GM18508 (cell line): ENCODE results near the gene DLGAP4.

Source experiments
- ATAC-seq: cut with Tn5 transposase; IDR thresholded peaks from one replicate; pipeline ENCODE4 v1.9.1; 2021; ENCODE audit warnings: moderate number of reproducible peaks; ENCODE audit not compliant: insufficient read depth, unreplicated experiment

DLGAP4 gene

DNA sequence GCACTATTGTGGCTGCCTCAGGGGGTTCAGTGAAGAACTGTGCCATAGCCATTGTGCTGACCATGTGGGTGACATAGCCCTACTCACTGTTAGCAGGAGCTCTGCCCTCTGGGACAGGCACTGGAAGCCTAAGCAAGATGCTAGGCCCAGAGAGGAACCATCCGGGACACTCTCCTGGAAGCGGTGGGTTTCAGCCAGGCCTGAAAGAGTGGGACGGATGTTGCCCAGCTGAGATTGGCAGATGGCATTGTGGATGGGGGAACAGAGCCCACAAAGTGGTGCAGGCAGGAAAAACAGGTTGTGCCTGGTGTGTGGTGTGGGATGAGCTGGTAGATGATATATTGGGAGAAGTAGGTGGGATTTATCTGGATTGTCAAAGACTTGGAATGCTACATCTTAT lies 40.1 kb downstream of the DLGAP4 start:
- no peak for ATAC-seq

DNA sequence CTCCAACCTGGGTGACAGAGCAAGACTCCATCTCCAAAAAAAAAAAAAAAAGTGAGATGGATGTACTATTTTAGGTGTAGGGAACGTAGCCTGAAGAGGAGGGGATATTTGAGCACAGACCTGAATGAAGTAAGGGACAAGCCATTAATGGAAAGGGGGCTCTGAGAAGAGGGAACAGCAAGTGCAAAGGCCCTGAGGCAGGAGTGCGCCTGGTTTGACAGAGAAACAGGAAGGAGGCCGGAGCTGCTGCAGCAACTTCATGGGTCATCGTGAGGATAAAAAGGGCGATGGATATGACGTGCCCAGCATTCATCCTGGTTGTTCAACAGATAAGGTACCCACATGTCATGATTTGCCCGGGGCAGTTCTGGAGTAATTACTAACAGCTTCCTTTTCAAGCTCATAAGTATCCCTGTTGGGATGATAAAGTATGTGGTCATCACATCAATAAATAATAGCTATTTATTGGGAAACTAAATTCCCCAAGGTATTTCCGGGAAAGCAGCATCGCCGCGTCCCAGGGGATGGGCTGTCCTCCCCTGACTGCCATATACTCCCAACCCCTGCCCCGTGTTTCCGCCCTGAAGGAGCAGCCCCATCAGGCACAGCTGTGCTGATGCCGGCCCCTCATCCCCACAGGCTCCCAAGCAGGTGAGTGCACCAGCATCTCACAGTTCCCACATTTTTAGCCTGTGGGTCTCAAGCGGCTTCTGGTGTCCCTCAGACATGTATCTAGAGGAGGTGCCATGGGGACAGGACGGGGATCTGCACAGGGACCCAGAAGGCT lies 43.4 kb downstream of the DLGAP4 start:
- no peak for ATAC-seq

DNA sequence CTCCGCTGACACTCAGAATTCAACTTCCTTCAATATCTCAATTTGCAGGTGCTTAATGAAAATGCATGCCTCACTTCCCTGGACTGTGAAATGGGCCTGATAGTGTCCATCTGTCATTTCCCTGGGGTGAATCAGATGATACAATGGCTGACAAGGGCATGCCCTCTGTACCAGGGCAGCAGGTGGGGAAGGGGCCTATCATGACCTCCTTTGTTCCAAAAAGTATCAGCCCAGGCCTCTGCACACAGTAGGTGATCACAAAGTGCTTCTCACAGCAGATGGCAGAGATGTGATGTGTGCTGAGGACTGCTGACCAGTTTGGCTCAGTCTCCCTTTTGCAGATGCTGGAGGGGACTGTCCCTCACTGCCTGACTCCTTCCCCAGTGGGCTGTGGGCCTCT lies 44.3 kb downstream of the DLGAP4 start:
- no peak for ATAC-seq

DNA sequence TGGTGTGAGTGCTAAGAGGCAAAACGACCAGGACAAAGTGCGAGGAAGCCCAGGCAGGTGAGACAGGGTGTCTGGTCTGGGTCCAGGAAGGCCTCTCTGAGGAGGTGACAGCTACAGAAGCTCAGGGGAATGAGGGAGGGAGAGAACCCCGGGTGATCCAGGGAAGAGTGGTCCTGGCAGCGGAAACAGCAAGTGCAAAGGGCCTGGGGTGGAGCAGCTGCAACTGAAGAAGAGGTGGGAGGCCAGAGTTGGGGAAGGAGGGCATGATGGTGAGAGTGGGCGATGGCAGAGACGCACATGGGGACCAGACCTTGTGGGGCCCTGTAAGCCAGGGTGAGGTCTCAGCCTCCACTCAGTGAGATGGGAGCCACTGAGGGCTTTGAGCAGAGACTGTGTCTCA lies 45.8 kb downstream of the DLGAP4 start:
- no peak for ATAC-seq

DNA sequence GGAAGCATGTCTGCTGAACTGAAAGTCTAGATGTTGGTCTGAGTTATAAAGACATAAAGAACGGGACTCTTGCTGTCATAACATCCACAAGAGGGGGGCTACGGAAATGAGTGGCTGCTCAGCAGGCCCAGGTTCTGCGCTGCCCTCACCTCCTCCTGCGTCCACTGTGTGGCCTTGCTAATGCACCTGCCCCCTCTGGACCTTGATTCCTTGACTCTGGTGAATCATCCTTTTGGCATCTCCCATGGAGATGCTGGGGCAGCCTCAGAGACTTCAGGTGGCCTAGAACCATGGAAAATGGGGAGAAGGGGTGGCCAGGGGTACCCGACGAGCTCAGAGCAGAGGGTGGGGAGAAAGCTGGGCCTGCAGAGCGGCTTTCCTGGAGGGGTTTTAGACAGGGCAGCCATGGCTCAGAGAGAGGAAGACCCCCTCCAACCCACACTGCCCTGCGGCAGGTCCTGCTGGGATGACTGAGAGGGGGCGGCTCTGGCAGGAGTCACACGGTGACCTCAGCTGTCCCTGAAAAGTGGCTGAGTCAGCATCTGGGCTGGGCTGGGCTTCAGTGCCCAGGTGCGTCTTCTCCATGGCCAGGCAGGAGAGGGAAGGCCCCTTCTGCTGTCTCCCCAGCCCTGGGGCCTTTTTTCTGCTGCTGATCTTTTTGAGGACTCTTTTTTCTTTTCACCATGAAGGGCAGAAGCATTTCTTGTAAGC lies 46.9 kb downstream of the DLGAP4 start:
- no peak for ATAC-seq

DNA sequence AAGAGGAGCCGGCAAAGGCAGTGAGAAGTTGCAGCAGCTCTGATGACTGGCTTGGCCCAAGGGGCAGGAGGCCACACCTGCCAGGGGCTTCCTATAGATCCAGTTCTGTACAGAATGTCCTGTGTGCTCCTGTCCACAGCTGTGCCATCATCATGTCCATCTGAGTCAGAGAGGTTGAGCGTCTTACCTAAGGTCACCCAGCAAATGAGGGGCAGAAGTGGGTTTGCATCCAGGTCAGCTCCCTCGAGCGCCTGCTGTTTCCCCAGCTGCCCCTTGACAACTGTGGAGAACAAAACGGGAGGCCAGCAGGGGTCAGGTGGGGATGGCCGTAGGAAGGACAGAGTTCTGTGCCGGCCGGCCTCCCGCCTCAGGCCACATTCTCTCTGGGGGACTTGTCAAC lies 47.6 kb downstream of the DLGAP4 start:
- ATAC-seq: no peak

DNA sequence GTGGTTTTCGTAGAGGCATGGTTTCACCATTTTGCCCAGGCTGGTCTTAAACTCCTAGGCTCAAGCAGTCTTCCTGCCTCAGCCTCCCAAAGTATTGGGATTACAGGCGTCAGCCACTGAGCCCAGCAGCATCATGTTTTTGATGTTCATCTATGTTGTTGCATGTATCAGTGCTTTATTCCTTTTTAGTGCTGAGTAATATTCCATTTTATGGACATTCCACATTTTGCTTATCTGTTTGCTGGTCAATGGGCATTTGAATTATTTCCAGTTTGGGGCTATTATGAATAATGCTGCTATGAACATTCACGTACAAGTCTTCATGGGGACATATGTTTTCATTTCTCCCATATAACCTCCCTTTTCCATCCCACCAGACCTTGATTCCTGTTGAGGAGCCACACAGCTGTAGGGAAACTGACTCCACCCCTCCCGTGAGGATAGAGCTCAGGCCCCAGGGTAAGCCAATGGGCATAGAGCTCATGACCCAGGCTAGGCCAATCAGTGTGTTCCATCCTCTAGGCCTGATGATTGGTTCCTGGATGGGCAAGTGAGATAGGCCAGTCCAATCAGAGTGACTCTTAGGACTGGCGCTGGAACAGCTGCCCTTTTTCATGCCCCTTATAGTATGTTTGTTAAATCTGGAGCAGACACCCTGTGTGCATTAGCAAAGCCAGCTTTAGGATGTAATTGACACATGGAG lies 49.5 kb downstream of the DLGAP4 start:
- no peak for ATAC-seq

DNA sequence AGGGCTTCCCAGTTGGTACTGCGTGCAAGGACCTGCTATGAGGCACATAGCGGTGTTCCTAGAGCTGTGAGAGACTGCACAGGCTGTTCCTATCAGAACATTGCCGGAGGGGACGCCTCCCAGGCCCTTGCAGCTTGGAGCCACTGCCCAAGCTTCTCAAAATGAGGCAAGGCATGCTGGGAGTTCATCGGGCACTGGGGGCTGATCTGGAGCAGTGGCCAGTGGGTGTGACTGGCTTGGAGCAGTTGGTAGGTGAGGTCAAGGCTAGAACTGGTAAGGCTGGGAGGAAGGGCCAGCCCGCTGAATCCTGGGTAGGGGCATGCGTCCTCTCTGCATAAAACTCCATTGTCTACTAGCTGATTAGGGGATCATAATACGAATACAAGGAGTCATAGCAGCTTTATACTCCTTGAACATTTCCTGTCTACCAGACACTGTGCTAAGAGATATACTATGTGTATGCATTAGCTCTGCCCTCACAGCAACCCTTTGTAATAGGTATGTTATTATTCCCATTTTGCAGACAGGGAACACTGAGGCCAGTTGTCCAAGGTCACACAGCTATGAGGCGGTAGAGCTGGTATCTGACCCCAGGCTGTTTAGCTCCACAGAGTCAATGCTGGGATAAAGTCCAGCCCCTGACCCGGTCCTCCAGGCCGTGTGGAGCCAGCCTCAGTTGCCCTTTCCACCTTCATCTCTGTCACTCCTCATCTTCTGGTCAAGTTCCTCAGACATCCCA lies 53.7 kb downstream of the DLGAP4 start:
- ATAC-seq: no peak

DNA sequence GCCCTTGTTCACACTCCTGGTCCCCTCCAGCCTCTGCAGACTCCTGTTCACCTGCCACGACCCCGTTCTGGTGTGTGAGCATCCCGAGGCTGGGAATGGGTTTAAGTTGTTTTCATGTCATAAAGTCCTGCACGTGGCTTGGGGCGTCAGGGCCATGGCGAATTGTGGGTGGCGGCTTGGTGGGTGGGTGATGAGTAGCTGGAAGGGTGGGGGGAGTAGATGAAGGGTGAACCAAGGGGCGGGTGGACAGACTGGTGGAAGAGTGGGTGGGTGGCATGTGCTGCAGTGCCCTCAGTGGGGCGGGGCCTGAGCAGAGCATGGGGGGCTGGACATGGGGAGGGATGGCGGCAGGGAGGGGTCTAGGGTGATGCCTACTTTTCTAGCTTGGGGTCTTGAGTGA lies 54.3 kb downstream of the DLGAP4 start:
- ATAC-seq: no peak

DNA sequence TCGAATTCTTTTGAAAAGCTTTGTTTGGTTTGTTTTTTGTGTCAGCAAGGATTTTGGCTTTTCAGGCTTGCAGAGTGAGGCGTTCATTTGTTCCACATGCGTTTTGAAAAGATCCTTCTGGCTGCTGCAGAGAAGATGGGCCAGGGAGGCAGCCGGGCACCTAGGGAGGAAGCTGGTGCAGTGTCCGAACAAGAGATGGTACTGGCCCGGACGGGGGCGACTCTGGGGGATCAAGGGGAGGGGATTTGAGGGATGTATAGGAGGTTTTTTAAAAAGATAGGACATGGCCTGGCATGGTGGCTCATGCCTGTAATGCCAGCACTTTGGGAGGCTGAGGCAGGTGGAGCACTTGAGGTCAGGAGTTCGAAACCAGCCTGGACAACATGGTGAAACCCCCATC lies 55.3 kb downstream of the DLGAP4 start:
- ATAC-seq: no peak

DNA sequence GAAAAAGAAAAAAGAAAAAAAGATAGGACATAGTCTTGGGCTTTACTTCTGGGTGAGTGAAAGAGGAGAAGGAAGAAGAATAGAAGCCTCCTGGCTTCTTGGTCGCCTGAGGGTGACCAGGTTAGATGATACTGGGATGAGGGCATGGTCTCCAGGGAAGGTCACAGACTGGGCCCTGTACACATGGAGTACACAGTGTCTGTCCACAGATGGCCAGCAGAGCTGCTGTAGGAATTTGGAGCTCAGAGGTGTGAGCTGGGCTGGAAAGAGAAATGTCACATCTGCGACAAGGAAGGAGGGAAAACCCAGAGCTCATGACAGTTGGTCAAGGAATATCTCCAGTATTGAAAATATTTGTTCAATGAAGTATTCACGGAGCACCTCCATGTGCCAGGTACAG lies 56.1 kb downstream of the DLGAP4 start:
- no peak for ATAC-seq

DNA sequence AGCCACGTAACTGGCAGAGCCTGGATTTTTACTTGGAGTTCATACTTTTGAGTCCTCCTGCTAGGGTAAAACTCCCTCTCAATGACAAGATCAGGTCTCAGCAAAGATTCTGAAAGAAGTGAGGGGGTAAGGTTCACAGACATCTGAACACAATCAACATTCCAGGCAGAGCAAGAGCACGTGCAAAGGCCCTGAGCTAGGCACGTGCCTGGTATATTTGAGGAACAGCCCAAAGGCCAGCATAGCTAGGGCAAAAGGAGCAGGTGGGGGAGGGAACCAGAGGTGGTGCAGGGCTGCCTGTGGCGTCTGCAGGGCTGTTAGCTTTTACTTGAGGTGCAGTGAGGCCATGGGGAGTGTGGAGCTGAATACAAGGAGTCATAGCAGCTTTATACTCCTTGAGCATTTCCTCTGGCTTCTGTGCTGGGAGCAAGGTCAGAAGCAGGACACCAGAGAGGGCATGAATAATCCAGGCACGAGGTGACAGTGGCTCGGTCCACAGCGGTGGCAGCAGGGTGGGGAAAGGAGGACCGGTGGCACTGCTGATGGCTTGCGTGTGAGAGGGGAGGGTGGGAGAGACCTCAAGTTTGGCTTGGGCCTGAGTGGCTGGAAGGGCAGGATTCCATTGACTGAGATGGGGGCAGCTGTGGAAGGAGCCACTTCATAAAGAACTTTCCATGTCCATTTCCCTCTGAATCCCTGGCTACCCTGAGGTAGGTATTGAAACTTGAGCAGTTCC lies 57.0 kb downstream of the DLGAP4 start:
- ATAC-seq: no peak

DNA sequence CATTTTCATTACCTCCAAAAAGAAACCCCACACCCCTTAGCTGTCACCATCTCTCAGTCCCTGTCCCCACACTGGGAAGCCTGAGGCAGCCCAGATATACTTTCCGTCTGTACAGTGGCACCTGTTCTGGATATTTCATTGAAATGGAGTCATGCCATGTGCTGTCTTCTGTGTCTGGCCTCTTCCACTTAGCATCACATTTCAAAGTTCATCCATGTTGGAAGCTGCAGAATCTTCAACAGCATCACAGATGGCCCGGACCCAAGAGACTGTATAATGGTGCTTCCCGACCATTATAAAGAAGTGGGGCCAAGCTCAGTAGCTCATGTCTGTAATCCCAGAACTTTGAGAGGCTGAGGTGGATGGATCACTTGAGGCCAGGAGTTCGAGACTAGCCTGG lies 58.4 kb downstream of the DLGAP4 start:
- ATAC-seq: no peak

DNA sequence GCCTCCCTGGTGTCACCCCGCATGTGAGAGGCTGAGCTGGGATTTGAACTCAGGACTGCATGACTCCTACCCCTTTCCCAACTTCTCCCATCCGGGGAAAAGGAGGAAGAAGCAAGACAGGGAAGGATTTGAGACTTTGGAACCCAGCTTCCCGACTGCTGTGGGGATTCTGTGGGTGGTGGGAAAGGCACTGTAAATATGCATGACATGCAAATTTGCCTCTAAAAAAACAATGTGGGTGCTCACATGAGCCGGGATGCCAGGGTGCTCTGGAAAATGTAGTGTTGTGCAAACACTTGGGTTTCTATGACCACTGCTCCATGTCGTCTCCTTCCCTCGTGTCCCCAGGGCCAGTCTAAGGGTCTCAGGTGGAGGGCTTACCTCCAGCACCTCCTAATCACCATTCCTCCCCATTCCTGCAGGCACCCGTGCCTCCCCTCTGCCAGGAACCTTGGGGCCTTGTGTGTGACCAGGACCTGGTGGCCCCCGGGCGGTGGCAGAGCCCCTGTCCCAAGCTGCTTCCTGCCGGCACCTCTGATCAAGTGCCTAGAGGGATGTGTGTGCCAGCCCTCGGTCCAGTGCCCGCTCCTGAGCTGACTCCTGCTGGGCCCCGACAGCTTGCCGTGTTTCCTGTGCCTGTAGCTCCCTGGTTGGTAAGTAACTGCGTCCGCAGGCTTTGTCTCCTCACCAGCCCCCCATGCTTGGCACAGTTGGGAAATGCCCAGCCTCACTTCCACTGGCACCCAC lies 60.7 kb downstream of the DLGAP4 start:
- no peak for ATAC-seq

DNA sequence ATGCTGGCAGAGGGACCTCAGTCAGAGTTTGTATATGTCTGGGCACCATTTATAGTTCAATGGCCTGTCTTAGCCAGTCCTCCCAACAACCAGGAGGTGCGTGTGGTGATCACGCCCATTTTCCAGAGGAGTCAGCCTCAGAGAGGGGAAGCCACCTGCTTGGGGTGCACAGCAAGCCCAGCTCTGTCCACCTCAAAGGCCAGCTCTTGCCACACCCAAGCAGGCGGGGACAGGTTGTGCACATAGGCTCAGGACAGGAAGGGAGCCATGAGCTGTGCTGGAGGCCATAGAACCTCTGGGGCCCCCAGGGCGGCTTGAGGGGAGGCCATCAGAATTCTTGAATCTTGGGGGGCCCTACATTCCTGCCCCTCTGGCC lies 61.2 kb downstream of the DLGAP4 start:
- no peak for ATAC-seq

DNA sequence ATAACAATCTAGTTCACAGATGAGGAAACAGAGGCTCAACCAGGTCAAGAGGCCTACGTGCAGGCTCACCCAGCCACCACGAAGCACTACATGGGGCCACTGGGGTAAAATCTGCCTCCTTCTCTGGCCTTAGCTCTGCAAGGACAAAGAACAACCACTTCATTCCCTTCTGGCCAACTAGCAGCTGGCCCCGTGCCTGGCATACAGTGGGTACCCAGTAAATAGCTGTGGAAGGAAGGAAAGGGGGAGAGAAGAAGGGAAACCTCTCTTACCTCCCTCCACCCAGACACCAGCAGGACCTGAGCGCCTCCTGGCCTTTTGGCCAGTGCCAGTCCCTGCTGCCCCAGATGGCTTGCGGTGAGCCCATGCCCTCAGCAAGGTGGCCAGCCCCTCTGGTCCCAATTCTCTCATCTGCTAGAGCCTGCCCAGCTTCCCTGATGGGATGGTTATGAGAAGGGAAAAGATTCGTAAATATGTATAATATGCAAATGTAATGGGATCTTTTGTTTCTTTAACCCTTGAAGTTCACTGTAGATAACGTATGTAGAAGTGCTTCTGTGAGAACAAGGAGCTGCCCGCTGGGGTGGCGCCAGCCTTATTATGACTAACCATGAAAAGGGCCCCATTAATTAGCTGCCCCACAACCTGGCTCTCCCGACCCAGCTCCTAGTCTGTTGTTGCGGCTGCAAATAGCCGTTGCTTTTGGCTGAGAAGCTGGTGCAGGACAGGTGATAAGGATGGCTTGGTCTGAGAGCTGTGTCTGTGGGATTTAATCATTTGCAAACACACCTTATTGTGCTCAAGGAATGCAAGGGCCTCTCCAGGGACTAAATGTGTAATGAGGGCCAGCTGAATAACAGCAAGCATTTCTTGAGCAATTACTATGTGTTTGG lies 62.0 kb downstream of the DLGAP4 start:
- no peak for ATAC-seq

DNA sequence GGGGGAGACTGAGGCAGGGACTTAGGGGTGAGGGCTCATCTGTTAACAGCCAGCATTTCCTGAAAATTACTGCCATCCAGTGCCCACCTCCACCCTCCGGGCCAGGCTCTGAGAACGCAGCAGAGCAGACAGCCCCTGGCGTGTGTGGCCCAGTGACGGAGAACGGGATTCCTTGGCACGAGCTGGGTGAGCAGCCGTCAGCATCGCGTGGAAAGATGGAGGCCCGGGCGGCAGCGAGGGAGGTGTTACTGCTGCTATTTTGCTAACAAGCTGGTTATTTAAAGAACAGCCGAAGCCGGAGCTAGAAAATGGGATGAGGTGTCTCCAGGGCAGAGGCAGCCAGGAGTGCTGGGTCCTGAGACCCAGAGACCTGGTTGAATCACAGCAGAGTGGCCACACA lies 62.7 kb downstream of the DLGAP4 start:
- ATAC-seq: no peak

DNA sequence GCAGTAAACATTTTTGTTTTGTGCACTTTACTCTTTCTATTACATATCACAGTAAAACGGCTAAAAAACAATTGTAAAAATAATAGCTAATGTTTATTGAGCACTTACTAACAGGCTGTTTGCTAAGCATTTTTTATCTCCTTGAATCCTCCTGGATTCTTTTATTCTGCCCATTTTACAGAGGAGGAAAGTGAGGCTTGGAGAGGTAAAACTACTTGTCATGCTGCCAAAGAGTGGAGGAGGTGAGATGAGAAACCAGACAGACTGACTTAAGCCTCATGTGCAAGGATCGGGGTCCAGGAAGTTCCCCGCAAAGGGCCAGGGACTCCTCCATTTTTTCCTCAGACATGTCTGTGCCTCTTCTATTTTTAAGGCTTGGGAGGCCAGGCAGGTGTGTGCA lies 63.6 kb downstream of the DLGAP4 start:
- ATAC-seq: no peak
